ENCODE results near the gene EFR3B.

Gene EFR3B

DNA sequence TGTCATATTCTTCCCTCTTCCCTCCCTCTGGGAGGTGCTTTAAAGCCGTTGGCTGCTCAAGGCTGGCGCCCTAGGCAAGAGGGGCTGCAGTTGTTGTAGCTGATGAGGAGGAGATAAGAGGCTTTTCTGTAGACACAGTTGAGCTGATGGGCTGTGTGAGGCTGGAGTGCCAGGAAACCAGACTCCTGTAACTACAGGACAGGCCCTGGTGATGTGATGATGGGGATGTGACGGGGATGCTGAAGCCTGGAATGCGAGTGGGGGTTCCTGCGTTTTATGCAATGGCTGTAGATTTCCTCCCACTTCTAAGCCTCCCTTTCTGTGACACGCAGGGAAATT is 5.7 kb upstream of the EFR3B start:
- no peak for DNase-seq

DNA sequence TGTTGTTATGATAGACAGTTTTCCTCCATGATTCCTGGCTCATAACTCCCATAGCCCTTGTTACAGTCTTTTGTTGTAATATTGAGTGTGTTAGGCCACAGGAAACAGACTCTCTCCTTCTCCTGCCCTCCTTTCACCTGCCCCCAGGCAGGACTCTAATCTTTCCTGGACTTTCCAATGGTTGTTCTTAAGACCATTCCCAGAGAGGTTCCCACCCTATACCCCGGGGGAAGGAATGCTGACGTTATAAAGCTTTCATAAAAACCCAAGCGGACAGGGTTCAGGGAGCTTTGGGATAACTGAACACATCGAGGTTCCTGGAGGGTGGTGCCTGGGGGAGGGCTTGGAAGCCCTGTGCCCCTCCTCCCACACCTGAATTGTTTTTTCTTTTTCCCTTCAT is 2.8 kb upstream of the EFR3B start:
- no peak for DNase-seq

DNA sequence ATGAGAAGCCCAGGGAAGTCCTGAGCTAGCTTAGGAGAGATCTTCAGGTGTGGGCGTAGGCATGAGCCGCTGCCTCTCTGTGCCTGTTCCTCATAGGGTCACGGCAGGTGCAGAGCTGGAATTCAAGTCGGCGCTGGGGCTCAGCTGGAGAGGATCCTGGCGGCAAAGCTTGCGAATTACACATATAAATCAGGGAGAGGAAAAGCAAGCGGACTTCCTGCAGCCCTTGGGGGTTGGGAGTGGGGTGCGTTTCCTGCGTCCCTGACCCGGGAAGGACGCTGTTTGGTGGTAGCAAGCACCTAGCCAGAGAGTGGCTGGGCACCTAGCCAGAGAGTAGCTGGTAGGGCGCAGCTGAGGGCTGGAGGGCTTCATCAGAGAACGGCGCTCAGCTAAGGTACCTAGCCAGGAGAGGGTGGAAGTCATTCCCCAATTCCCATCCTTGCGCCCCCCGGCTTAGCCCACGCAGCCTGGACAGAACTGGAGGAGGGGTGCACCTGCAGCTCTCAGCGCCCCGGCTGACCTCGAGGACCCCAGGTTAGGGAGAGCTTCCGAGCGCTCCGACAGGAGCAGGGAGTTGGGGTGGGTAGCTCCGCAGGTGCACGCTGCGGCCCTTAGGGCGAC is 459 bp upstream of the EFR3B start:
- peak; percentile 73 for DNase-seq

DNA sequence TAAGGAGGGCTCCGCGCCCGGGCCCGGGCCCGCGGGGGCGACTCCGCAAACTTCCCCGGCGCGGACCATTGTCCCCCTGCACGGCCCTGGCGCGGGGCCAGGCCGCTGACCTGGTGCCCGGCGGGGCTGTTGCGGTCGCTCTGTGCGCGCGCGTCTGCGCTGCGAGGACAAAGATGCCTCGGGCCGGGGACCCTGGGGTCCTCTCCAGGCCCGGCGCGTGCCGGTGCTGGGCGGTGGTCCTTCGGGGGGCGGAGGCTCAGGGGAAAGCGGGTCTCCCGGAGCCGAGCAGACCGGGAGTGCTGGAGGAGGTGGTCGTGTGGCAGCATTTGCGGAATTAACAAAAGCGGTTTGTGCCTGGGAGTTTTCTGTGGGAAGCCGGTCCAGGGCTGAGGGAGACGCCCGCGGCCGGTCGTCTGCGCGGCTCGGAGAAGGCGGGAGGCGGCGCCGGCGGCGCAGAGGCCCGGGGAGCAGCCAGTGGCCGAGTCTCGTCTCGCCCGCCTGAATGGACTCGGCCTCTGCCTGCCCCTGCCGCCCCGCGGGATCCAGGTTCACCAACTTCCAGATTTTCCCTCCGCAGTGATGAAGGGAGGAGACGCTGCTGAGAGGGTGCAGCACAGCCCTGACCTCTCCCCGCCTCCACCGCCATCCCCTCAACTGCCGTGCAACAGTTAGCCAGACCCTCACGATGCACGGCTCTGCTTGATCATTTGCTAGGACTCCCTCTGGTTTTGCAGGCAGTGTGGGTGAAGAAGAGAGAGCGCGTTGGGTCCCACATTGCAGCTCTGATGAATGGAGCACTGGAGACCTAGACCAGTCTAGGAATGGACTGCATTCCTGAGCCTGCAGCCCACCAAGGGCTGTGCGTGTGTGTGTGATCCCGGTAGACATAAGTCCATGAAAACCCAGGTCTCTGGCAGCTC is 705 bp downstream of the EFR3B start:
- peak; percentile 59 for DNase-seq

DNA sequence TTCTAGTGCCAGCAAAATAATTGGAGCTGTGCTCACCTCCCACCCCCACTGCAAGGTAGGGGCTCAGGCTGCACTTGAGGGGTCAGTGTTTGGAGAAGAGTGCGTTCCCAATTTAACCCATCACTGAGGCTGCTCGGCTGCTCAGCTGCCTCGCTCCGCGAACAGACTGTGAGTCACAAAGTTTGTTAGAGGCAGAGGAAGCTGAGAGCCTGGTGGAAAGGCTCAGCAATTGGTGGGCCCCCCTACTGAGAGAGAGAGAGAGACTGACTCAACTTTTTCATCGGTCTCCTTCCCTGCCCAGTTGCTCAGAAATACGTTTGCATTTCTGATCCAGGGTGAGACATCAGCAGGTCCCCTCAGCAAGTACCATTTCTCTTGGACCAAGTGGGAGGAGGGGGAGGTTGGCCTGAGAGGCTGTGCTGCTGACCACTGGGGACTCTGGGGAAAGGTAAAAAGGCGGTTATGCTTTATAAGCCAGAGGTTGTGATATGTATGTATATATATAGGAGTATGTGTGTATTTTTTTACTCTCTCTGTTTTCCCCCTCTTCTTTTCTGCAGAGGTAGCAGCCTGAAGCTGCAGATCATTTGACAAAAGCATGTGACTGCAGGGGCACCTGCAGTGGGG is 1.5 kb downstream of the EFR3B start:
- no peak for DNase-seq

DNA sequence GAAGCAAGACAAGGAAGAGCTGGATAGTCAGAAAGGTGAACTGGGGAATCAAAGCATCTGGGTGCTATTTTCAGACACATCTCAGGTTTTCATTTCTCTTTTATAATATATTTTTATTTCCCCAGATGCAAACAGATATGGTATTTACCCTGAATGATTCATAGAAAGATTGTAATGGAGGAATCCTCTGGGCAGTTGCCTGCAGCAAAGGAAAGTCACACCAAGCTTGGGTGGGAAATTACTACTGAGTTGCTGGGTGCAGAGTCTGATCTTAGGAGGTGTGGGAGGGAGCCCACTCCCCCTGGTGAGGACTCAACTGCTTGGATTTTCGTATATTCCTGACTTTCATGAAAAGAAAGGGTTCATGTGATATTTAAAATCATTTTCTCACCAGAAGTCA is 2.1 kb downstream of the EFR3B start:
- no peak for DNase-seq

DNA sequence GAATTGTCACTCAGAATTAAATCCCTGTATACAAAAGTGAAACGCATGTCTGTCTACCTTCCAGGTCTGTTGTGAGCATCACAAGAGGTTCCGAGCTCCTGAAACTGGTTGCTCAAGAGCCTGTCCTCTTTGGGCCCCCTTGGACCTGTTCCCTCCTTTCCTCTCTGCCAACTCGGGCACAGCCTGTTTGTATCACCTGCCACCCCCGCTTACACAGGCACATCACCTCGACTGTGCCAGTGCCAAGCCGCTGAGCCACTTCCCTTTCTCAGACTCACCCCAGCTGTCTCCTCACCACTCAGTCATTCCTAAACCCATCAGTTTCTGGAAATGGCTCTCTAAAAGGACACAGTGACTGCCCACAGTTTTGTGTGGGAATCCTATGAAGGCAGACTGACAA is 3.1 kb downstream of the EFR3B start:
- no peak for DNase-seq

DNA sequence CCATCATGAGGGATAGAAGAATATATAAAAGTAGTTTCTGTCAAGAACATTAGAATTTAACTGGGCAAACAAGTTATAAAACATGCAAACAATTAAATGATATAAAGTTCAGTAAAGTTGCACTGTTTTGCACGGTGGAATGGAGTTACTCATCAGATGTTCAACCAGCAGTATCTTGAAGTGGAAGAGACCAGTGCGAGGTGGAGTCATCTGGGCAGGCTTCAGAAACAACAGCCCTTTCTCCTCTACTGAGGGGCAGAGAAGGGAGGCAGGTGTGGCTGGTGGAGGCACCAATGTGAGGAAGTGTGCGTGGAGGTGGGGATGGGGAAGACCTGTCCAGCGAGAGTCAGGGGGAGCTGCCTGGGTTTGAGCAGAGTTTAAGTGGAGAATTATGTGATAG is 7.5 kb downstream of the EFR3B start:
- DNase-seq: no peak

DNA sequence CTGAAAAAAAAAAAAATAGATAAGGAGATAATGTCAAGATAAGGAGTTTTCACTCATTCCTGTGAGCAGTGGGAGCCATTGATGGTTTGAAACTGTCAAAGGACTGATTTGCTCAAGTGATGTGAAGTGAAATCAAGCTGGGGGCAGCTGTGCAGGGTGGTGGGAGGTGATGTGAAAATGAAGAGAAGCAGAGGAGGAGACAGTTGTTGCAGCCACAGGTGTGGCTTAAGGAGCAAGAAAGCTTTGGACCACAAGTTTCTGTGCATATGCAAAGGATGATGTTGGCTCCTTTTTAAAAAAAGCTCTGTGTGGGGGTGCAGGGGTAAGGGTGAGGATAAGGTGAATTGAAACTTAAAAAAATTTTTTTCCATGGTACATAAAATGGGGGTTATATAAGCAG is 8.3 kb downstream of the EFR3B start:
- DNase-seq: no peak

DNA sequence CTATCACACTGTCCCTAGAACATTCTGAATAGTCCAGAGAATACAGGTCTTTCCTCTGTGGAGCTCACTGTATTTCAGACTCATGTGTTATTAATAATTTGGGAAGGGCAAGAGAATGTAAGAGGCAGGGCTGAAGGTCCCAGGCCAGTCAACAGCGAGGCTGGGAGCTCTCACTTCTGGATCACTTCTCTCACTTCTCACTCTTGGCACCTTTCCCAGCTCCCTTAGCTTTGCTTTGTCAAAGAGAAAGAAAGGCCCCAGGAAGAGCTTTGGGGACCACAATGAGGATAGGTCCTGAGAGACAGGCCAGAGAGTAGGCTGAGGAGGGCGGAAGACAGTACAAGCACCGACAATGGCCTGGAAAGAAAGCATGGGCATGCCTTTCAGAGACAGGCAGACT is 11.2 kb downstream of the EFR3B start:
- DNase-seq: peak; percentile 10

DNA sequence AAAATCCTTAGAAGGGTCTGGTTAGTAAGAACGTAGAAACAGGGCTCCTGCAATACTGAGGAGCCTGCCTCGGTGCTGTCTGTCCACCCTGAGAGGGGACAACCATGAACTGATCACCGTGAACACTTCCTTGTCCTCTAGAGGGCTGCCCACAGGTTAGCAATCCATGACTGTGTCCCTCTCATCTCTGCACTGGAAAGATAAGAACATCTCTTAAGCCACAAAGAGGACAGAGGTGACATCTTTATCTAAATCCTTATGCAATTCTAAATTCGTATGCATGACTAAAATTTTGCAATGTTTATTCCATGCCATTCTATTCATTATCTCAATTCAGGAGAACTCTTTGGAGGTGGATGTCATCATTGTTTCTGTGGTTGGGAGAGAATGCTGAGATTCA is 12.8 kb downstream of the EFR3B start:
- DNase-seq: no peak

DNA sequence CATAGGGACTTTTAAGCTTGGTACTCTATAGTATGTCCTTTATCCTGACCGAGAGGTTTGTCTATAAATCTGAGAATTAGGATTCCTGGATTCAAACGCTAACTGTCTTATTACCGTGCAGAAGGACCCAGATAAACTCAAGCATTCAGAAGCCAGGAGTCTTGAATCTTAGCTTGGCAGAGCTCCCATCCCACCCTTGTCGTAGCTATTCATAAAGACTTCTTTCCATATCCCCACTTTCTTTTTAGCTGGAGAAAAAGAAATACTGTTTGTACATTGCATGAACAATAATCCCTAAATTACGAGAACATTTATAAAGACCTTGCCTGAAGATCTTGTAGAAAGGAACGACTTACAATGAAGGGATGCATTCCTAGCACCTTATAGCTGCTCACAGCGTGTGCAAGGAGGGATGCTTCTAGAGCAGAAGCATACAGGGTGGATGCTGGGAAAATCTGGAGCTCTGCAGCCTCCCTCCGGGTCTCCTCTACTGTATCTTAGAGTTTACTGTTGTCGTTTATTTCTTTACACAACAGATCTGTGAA is 13.6 kb downstream of the EFR3B start:
- DNase-seq: no peak

DNA sequence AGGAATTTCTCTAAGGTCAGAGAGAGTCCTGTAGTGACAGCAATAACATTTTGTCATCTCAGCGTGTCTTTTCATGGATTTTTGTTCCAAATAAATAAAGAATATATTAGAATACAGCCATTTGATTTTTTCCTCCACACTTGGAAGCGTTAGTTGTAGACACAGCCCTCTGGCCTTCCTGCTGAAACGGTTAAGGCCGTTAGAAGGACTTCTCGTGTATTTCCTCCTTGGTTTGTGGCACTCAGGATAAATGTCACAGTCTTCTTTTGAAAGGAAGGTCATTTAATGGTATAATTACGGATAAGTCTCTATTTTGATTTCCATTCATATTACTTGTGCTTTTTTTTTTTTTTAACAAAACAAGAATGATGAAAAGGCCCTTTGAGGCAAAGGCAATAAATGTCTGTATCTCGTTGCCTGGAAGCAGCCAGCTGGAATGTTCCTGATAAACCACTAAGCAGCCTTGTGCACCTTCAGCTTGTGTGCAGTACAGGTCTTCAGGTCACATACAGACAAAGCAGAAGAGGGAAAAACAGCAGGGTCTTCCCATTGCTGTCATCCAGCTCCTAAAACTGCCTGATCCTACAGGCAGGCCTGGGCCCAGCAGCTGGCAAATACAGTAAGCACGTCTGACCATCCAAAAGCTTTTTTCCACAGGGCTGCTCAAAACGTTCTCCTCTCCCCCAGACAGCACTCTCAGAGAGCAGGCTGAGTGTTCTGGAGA is 14.4 kb downstream of the EFR3B start:
- peak; percentile 12 for DNase-seq

DNA sequence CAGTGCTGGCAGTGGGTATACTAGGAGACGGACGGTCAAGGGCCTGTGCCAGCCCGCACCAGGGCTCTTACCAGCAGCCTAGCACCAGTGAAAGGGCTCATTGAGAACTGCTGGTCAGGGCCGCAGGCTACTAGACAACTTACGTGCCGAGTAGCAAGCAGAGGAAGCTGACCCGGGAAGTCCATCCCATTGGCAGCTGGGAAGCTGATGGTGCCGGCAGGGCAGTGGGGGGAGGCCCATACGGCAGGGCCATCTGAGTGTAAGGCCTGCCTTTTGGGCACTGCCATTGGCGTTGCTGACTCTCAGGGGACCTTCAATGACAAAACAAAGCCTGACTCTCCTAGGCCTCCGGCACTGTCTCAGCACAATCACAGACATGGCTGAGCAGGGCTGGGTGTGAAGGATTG is 20.6 kb downstream of the EFR3B start:
- peak; percentile 94 for DNase-seq

DNA sequence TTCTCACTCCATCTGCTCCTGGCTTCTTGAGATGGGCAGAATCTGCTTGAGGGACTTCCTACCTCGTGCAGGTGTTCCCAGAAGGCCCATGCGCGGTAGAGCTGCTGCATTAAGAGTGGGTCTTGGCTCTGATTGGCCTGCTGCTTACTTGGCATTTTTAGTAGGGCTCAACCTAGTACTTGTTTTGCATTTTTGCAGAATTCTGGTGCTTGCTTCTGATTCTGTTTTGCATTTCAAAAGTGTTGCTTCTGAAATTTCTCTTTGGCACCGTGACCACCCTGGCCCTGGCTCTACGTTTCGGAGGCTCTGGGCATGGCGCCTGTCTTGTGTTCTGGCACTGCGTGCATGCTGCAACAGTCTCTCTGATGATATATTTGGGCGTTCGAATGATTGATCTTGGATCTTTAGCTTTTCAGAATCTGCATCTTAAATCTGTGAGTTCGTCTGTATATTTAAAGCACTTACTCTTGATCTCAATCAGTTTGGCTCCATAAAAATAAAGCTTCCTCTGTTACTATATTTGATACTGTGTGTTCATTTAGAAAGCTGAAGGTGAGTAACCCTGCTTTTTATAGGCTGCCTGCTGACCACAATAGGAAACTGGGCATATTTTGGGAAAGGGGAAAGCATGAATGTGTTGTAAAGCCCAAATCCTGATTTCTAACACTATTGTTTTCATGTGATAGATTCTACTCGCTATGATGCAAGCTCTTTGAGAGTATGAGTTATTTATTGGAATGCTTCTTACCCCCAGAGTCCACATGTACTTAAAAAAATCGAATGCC is 22.2 kb downstream of the EFR3B start:
- DNase-seq: peak; percentile 64

DNA sequence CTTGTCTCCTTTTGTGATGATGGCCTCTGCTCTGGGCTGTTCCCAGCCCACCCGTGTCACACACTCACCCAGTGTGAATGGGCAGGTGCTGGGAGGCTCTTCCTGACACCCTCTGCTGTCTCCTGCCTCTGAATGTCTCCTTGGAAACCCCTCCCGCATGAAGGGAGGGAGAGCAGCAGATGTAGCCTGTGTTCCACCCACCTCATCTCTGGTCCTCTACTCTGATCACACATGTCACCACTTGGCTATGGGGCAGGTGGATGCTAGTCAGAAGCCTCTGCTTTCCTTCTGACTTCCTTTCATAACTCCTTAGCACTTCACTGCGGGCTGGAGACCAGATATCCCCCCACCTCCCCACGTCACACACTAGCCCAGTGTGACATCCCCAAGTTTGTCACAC is 23.9 kb downstream of the EFR3B start:
- no peak for DNase-seq

DNA sequence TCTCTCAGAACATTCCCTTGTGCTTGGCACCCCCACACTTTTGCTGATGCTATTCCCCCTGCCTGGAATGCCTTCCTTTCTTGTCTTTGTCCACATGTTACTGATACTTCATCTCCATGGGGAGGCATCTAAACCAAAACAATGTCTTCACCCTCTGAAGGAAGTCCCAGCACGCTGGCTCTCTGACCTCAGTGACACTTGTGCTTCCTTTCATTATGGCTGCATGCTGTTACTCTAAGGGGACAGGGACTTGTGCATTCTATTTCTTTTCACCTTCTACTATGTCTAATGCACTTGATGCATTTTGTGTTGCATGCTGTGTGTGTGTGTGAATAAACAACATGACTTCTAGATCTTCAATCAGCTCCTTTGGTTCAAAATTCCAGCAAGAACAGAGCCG is 24.6 kb downstream of the EFR3B start:
- no peak for DNase-seq

DNA sequence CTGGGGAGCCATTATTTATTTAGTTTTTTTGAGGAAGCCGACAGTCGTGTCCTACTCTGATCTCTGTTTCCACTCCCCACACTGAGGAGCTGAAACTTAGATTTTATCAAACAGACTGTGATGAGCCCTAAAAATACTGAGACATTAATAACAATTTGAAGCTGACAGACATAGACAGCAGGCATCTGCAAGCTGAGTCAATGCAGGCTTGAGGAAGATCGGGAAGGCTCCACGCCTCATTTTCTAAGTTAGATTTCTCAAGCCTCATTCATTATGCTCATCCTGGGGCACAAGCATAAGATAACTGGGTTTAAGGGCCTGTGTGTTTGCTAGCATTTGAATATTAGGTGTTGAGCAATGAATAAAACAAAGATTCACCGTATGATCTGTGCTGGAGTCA is 26.3 kb downstream of the EFR3B start:
- DNase-seq: no peak

DNA sequence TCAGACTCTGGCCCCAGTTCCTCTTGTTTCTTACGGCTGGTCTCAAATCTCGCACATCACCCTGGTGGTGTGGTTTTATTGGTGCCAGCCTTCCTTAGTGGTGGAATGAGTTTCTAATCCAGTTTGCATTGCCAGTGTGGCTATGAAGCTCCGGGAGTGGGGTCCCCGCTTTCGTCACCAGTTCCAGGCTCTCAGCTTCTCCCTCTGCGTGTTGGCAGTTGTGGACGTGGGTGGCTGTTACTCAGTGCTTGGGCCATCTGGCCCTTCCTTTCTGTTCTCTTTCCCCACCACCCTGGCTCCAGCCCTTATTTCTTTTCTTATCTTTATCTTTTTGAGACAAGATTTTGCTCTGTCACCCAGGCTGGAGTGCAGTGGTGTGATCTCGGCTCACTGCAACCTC is 30.1 kb downstream of the EFR3B start:
- no peak for DNase-seq

DNA sequence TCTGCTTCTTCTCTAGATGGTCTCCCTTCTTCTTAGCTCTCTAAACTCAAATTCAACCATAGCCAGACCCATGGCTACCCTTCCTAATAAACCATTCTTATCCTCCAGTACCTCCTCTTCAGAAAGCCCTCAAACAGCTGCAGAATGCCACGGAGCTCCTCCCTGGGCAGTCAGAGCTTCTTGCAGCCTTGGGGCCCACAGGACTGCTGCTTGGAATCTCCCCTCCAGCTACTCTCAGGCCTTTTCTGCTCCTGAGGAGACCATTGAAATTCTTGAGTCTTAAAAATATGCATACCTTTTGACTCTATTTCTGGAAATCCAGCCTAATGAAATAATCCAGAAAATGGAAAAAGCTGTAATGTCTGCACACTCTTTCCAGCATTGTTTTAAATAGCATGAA is 30.7 kb downstream of the EFR3B start:
- no peak for DNase-seq

DNA sequence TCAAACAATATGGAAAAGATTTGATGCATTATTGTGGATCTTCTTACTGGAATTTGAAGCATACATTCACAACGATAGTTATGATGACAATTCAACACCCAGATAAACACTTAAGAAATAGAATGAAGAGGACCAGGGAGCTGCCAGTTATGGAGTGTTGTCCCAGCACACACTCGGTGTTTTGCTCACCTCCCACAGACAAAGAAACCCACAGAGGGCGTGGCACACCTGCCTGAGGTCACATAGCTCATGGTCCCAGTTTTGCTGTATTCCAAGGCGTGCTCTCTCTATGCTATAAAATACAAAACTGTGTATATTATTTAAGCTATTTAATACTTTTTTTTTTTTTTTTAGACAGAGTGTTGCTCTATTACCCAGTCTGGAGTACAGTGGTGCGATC is 31.1 kb downstream of the EFR3B start:
- no peak for DNase-seq

DNA sequence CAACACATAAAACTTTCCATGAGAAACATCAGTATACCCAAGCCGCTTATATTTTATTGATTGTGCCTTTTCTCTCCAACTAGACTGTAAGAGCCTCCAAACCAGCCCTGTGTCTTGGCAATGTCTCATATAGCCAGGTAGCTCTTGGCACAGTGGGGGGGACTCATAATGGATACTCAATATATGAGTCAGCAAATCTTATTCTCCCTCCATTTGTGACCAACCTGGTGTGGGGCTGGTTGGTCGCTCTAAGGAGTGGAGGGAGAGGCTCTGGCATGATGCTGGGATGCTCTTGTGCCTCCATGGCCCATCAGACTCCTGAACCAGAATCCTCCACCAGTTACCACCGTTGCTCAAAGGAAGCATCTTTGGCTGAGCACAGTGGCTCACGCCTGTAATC is 32.0 kb downstream of the EFR3B start:
- no peak for DNase-seq

All from midbrain (tissue), 1 donor.